Eye (tissue), 1 donor: ENCODE measurements around the gene OPCML.

Experiments
- DNase-seq: peaks from one replicate; pipeline ENCODE4 v3.0.0-alpha.2; 2015

The OPCML gene

GRCh38 chr11:133501643-133502539, 30.4 kb downstream of the OPCML start:
- DNase-seq: peak; percentile 34

GRCh38 chr11:133500936-133501335, 31.4 kb downstream of the OPCML start:
- no peak for DNase-seq

GRCh38 chr11:133500435-133500834, 31.9 kb downstream of the OPCML start:
- DNase-seq: no peak

- no peak for DNase-seq
Measured at GRCh38 chr11:133498969-133499368, 33.3 kb downstream of the OPCML start.

- no peak for DNase-seq
Measured at GRCh38 chr11:133497477-133498140, 34.7 kb downstream of the OPCML start.

- DNase-seq: no peak
Measured at GRCh38 chr11:133492895-133493294, 39.4 kb downstream of the OPCML start.

GRCh38 chr11:133491680-133492383, 40.5 kb downstream of the OPCML start:
- no peak for DNase-seq

GRCh38 chr11:133480722-133481121, 51.6 kb downstream of the OPCML start:
- peak; percentile 31 for DNase-seq

- no peak for DNase-seq
Measured at GRCh38 chr11:133479209-133479608, 53.1 kb downstream of the OPCML start.

- no peak for DNase-seq
Measured at GRCh38 chr11:133477251-133477625, 55.1 kb downstream of the OPCML start.

GRCh38 chr11:133476570-133477250, 55.6 kb downstream of the OPCML start:
- no peak for DNase-seq

- no peak for DNase-seq
Measured at GRCh38 chr11:133474461-133474860, 57.8 kb downstream of the OPCML start.

GRCh38 chr11:133467686-133468085, 64.6 kb downstream of the OPCML start:
- no peak for DNase-seq

- DNase-seq: no peak
Measured at GRCh38 chr11:133443206-133443747, 89.0 kb downstream of the OPCML start.

- DNase-seq: no peak
Measured at GRCh38 chr11:133441964-133442660, 90.2 kb downstream of the OPCML start.

- no peak for DNase-seq
Measured at GRCh38 chr11:133425992-133426391, 106.3 kb downstream of the OPCML start.

- no peak for DNase-seq
Measured at GRCh38 chr11:133425245-133425644, 107.1 kb downstream of the OPCML start.

- no peak for DNase-seq
Measured at GRCh38 chr11:133418218-133418617, 114.1 kb downstream of the OPCML start.

- no peak for DNase-seq
Measured at GRCh38 chr11:133414506-133414905, 117.8 kb downstream of the OPCML start.

- no peak for DNase-seq
Measured at GRCh38 chr11:133413703-133414102, 118.6 kb downstream of the OPCML start.

- DNase-seq: no peak
Measured at GRCh38 chr11:133409799-133410198, 122.5 kb downstream of the OPCML start.

GRCh38 chr11:133408936-133409335, 123.4 kb downstream of the OPCML start:
- no peak for DNase-seq
